DMS153 treated with DMSO at 0.1 percent for 48 hours (cell line): Measurements from ENCODE around the gene RAP1GAP2.
"Not testable (repeated sequence)": the region's sequence is repeated elsewhere in the genome, so short reads cannot be mapped to it uniquely, and the experiment has no call there.

Experiments used
- DNase-seq: peaks from one replicate; lab custom pipeline; 2025; ENCODE audit not compliant: unreplicated experiment; lab: John Stamatoyannopoulos, UW

The RAP1GAP2 gene

DNA sequence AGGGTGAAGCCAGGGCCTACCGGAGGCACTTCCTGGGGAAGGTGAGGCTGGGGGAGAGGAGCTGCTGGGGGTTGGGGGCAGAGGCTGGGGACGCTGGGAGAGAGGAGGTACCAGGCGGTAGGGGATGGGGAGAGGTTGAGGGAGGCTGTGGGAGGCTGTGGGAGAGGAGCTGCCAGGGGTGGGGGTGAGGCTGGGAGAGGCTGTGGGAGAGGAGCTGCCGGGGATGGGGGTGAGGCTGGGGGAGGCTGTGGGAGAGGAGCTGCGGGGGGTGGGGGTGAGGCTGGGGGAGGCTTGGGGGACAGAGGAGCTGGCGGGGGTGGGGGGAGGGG is 167.8 kb downstream of the RAP1GAP2 start:
- DNase-seq: no peak

GRCh38 chr17:2964370-2964769 is 168.1 kb downstream of the RAP1GAP2 start:
- no peak for DNase-seq

- DNase-seq: no peak
Observed at GRCh38 chr17:2964831-2965230, 168.6 kb downstream of the RAP1GAP2 start.

- DNase-seq: no peak
Observed at GRCh38 chr17:2965621-2966595, 169.7 kb downstream of the RAP1GAP2 start.

DNA sequence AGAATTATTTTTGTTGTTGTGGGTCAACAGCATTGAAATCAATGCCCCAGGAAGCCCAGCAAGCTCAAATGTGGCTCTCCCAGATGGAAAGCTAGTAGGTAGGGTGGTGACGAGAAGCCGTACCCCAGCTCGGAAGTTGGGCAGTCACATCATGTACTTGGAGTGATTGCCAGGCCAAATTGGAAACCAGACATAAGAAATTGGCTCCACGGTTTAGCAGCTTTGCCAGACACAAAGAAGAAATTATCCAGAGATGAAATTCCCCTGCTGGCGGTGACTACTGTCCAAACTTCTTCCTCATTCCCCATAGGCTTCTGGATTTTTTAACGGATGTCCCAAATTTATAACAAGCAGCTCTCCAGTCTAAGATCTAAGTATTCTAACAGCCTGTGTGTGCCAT is 171.3 kb downstream of the RAP1GAP2 start:
- no peak for DNase-seq

GRCh38 chr17:2971851-2972250 is 175.6 kb downstream of the RAP1GAP2 start:
- no peak for DNase-seq

DNA sequence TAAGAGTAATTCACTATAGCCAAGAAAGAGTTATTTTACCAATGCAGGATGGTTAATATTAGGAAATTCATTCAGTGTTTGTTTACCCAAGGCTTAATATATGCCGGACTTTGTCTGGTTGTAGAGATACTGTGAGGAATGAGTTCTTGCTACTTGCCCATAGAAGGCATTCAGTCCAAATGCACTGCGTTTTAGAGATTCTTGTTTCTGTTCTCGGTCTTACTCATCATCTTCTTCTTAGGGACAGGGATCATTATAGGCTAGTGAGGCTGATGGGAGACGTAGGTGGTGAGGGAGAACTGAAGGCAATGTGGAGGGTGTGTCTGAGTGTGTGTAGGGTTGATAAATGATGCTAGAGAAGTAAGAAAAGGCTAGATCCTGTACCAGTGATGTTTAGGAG is 176.5 kb downstream of the RAP1GAP2 start:
- no peak for DNase-seq

- DNase-seq: no peak
Observed at GRCh38 chr17:2974347-2974746, 178.1 kb downstream of the RAP1GAP2 start.

DNA sequence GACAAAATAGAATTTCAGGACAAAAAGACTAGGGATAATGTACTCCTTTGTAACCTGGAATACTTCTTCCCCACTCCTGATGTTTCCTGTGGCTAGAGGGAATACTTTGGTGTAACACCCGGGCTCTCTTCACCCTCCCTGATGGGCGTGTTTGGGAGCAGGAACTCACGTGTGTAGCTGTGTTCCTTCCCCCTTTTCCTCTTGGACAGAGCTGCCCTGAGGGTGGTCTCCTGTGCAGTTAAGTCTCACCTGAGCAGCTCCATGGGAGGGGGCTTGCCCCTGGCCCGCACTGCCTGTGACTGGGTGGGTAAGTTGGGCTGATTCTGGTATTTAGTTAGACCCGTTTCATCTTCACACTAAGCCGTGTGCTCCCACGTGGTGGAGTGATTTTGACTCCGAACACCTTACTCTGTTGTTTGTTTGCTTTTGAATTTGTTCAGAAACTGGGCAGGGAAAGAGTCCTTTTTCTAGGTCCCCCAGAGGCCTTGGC is 179.3 kb downstream of the RAP1GAP2 start:
- DNase-seq: no peak

GRCh38 chr17:2977157-2977556 is 180.9 kb downstream of the RAP1GAP2 start:
- DNase-seq: no peak

DNA sequence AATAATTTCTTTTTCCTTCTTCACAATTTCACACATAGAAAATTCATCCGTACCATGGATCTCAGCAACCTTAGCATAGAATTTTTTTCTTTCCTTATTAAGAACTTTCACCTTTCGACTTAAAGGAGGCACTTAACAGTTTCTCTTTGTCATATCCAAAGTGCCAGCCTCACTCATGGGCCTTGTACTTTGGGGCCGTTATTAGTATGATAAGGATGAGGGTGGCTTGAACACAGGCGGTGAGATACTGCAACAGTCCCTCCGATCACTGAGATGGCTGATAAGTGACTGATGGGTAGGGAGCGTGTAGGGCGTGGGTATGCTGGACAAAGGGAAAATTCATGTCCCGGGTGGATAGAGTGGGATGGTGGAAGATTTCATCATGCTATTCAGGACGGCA is 181.9 kb downstream of the RAP1GAP2 start:
- no peak for DNase-seq

DNA sequence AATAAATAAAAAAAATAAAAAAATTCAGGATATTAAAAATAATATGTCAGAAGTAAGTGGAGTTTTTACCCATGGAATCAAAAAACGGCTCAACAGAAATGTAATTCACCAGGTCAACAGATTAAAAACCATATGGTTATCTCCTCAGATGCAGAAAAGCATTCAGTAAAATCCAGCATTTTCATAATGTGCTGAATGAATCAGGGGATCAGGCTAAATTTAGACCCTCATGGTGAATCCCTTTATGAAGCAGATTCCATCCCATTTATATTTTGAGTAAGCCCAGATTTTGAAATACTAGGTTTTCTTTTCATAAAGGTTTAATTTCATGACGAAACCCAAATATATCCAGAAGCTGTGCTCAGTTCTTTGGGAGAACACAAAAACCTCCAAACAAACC is 182.8 kb downstream of the RAP1GAP2 start:
- DNase-seq: no peak

- DNase-seq: no peak
Observed at GRCh38 chr17:2980211-2980903, 184.1 kb downstream of the RAP1GAP2 start.

DNA sequence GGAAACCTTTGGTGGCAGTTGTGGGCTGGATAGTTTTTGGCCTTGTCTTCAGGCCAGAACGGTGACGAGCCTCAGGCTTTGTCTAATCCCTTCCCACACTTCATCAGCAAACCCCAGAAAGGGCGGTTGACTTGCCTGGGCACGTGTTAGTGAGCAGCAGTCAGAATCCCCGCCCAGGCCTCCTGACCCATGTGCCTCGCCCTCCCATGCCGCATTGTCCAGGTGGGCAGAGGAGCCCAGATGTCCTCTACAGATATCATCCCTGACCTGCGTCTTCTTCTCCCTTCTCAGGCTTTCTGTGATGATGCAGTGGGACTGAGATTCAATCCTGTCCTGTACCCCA is 184.6 kb downstream of the RAP1GAP2 start:
- no peak for DNase-seq

DNA sequence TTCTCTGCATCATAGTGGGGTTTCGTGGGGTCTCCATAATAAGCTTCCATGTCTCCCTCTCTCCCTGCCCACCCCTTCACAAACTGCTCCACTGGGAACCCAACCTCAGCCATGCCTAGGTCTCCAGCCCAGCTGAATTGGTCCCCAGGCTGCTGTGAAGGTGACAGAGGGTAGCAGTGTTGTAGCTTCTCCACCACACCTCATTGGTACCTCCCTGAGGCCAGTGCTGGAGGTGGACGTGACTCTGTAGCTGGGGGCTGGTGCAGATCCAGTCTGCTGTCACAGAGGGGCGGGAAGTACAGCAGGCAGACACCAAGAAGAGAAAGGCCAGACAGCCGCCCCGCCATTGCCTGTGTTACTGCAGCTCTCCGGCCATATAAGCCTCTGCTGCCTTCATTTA is 185.1 kb downstream of the RAP1GAP2 start:
- DNase-seq: no peak

DNA sequence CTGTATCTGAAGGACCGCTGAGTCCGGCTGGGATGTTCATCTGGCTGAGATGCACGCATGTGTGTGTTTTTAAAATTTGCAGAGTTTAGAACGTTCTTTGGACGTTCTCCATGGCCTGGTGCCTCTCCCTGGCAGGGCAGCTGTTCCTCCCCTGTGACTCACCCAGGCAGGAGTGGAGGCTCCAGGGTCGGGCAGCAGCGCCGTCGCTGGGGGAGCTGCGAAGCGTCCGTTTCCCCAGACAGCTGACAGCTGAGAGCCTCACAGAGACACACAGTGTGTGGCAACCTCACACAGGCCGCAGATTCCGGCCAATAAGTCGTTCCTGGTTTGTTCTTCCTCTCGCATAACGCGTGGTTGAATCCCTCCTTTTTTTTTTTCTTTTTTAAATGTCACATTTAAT is 186.6 kb downstream of the RAP1GAP2 start:
- no peak for DNase-seq

DNA sequence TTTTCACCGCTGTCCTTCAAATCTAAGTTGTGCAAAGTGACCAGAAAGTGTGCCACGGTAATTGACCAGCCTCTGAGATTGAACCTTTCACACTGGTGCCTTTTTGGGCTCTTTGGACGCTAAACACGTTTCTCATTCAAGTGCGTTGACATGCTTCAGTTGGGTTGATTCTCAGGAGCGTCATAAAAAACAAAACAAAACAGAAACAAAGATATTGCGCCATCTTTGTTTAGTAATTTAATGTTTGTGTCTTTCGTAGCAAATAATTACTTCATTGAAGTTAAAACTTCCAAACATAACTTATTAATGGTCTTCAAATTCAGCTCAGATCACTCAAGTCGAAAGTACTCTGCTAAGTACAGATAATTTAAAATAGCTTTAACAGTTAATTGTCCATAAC is 187.0 kb downstream of the RAP1GAP2 start:
- no peak for DNase-seq

DNA sequence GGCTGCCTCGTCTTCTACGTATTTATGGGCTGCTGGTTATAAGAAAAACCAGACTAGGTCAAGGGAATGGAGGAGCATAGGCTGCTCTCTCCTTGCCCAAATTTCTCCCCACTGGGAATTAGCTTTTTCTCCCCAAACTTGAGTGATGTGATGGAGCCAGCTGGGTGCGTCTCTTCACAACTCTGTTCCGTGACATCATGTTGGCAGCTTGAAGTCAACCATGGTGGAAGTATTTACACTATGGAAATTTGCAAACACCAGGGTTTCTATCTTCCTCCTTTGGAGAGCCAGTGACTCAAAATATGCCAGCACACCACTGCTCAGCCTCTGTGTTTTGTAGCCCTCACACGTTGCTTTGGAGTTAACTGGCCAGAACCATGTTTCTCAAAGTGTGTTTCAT is 189.1 kb downstream of the RAP1GAP2 start:
- DNase-seq: no peak

- DNase-seq: no peak
Observed at GRCh38 chr17:2986925-2987324, 190.7 kb downstream of the RAP1GAP2 start.

- DNase-seq: not testable (repeated sequence)
Observed at GRCh38 chr17:2989396-2989795, 193.2 kb downstream of the RAP1GAP2 start.

GRCh38 chr17:2989855-2990254 is 193.6 kb downstream of the RAP1GAP2 start:
- no peak for DNase-seq

DNA sequence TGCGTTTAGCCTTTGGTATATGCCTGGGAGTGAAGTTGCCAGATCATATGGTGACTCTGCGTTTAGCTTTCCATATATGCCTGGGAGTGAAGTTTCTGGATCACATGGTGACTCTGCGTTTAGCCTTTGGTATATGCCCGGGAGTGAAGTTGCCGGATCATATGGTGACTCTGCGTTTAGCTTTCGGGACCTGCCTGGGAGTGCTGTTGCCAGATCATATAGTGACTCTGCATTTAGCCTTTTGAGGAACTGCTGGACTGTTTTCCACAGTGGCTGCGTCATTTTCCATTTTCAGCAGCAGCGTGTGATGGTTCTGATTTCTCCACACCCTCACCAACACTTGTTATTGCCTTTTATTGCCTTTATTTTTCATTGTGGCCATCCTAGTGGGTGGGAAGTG is 194.2 kb downstream of the RAP1GAP2 start:
- no peak for DNase-seq
